ENCODE measurements around the gene PTPRM. TPM values are rescaled to one million over a fixed set of nuclear protein-coding genes. Genes with fewer than 3 reads are reported as not detected.
A peak's percentile ranks its signal among the peaks of the same experiment; 100 is the strongest.

The PTPRM gene
- total RNA-seq (ENCODE audit: low replicate concordance): 64.2 and 65.3 TPM in 2 replicates

GRCh38 chr18:7566567-7567473 is at the start of gene PTPRM:
Gene PTPRM (plus strand): TSS chr18:7567316. CDS start chr18:7567819, 503 bp downstream.
- TF ChIP-seq CTCF (IDR thresholded peaks at IDR 0.05; ENCODE audit: insufficient read depth, low read length): peak; percentile 39
- H3K4me3 ChIP-seq (ENCODE audit: low read depth, low read length): peak within 1 kb of the TSS; percentile 78
- DNase-seq (ENCODE audit: low read depth): peak; percentile 68

DNA sequence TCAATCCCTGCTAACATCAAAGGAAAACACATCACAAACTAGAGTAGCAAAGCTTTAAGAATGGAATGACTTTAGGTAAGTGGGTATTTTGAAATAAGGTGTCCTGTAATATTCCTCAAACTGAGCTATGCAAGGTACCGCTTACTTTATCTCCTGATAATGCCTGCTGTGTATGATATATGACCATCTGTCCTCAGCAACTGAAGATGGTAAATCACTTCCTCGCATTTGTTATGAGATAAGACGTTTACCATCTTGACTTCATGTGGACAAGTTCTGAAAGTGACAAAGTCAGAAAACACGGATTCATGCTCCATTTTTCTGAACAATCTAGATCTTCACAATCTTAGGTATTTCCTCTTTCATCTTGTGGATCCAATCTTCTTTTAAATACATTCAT is 49.3 kb upstream of the PTPRM start:
- TF ChIP-seq CTCF (IDR thresholded peaks at IDR 0.05; ENCODE audit: insufficient read depth, low read length): no peak
- H3K4me3 ChIP-seq (ENCODE audit: low read depth, low read length): no peak overlapping the region
- no peak for DNase-seq (ENCODE audit: low read depth)

GRCh38 chr18:7520200-7520785 is 46.8 kb upstream of the PTPRM start:
- no peak for TF ChIP-seq CTCF (IDR thresholded peaks at IDR 0.05; ENCODE audit: insufficient read depth, low read length)

DNA sequence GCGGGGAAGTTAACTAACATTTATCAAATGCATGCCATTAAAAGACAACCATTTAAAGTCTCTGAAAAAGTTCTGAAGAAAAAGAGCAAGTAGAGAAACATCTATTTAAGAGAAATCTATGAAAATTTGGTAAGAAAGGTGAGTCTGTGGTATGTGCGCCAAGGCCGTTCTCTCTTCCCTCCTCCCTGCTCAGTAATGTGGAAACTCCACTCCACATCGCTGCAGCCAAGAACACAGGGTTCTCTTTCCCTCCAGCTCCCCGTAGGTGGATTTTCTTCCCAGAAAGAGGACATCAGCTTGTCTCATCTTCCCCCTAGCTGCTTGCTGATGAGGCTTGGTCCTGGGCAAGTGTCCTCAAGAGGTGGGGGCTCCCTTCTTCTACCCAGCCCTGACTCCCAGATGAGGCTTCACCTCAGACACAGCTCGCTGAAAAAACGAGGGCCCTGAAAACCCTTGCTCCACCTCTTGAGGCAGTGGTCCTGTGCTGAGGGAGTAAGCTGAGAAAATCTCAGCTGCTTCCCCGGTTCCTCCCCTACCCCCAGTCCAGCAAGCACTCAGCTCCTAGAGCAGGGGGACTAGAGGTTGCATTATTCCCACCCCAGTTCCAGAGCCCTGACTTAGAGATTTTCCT is 45.8 kb upstream of the PTPRM start:
- no peak overlapping the region for H3K4me3 ChIP-seq (ENCODE audit: low read depth, low read length)
- no peak for TF ChIP-seq CTCF (IDR thresholded peaks at IDR 0.05; ENCODE audit: insufficient read depth, low read length)
- no peak for DNase-seq (ENCODE audit: low read depth)

More at GRCh38 chr18:7520200-7520785, 46.8 kb upstream of the PTPRM start:
- no peak overlapping the region for H3K4me3 ChIP-seq (ENCODE audit: low read depth, low read length)
- DNase-seq (ENCODE audit: low read depth): no peak

- no peak for DNase-seq (ENCODE audit: low read depth)
- H3K4me3 ChIP-seq (ENCODE audit: low read depth, low read length): no peak overlapping the region
- no peak for TF ChIP-seq CTCF (IDR thresholded peaks at IDR 0.05; ENCODE audit: insufficient read depth, low read length)
Observed at GRCh38 chr18:7523772-7524171, 43.3 kb upstream of the PTPRM start.

DNA sequence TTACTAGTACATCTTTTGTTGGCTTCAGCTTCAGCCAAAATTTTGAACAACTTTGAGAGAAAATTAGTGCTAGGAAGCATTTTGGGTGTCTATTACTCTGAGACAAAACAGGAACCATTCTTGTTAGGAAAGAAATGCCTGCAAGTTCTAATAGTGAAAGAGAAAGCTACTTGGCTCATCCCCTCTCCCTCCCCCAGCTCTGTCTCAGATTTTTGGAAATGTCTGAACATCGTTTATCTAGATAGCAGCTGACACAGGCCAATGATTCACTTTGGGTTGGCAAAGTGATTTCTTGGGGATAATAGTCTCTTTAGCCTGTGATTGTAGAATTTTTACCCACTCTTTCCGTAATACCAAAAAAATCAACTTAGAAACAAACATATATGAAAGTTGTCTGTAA is 42.3 kb upstream of the PTPRM start:
- TF ChIP-seq CTCF (IDR thresholded peaks at IDR 0.05; ENCODE audit: insufficient read depth, low read length): no peak
- no peak overlapping the region for H3K4me3 ChIP-seq (ENCODE audit: low read depth, low read length)
- DNase-seq (ENCODE audit: low read depth): peak; percentile 22

Measured in fibroblast of the aortic adventitia (primary cell).